ENCODE measurements around the gene FAM89B. TPM values are rescaled to one million over a fixed set of nuclear protein-coding genes. Genes with fewer than 3 reads are reported as not detected.
A peak's percentile ranks its signal among the peaks of the same experiment; 100 is the strongest.

Gene FAM89B
- total and polyA plus RNA-seq, 7 donors = 34.0 to 96.7 (median 63.3) TPM

DNA sequence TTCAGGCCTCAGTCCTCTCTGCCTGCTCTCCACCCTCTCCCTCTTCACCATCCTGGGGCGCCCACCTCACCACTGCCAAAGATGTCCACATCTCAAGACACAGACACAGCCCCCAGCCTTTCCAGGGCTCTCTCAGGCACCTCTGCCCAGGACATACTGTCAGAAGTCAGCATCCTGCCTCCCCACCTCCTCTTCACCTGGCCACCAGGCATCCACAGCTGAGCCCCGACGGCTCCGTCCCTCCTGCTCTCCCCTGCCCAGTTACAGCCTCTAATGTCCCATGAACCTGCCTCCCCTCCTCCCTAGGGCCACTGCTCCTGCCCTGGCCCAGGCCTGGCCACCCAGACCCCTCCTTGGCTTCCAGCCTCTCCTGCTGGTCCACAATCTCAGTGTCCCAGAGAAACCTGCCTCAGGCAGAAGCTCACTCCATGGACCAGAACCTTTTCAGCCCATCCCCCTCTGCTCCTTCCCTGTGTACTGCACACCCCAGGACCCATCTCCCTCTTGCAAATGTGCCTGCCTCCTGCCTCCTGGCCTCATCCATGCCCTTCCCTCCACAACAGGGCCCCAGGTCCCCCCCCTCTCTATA is 17.4 kb upstream of the FAM89B start:
- H3K27me3 ChIP-seq = no peaks in the 10 kb centered on the region

DNA sequence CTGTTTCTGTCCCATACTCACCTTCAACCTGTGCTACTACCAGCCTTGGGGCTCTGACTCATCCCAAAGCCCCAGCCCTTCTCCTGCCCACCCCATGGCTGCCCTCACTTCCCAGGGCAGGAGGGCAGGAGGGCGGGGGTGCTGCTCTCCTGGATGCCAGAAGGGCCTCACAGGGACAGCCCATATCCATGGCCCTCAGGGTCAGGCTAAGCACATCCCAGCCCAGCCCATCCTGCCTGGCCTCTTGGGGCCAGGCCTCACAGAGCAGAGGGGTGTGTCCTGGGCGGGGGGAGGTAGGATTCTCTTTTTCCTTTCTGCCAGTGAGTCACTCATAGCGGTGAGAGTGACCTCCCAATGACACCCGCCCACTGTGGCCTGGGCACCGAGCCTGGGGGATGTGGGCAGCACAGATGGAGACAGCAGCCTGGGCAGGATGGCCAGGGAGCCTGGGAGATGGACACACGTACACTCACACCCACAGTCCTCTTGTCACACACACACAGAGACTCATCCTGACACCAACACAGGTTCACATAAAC is 16.6 kb upstream of the FAM89B start:
- H3K27me3 ChIP-seq = no peaks in the 10 kb centered on the region
- no peaks in the 10 kb centered on the region for H3K9me3 ChIP-seq
- DNase-seq = peak; percentile 78
- no peak overlapping the region for H3K4me3 ChIP-seq
- intact Hi-C loops (cut with DNase I) = loop anchor here (2.0 kb wide), 1 partner anchor 15 kb away; no protein-coding TSS in a partner anchor
- peaks cover 10 to 32% (median 14%) of the 10 kb centered on the region in 4 donors for H3K36me3 ChIP-seq
- 47 to 61% methylated on average over 6 of the region's 6 CpGs for WGBS, 2 donors
- no peak for TF ChIP-seq POLR2AphosphoS5 (IDR thresholded peaks at IDR 0.05)
- TF ChIP-seq EP300 (IDR thresholded peaks at IDR 0.05) = no peak
- TF ChIP-seq, protein P1, sequence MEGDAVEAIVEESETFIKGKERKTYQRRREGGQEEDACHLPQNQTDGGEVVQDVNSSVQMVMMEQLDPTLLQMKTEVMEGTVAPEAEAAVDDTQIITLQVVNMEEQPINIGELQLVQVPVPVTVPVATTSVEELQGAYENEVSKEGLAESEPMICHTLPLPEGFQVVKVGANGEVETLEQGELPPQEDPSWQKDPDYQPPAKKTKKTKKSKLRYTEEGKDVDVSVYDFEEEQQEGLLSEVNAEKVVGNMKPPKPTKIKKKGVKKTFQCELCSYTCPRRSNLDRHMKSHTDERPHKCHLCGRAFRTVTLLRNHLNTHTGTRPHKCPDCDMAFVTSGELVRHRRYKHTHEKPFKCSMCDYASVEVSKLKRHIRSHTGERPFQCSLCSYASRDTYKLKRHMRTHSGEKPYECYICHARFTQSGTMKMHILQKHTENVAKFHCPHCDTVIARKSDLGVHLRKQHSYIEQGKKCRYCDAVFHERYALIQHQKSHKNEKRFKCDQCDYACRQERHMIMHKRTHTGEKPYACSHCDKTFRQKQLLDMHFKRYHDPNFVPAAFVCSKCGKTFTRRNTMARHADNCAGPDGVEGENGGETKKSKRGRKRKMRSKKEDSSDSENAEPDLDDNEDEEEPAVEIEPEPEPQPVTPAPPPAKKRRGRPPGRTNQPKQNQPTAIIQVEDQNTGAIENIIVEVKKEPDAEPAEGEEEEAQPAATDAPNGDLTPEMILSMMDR (IDR thresholded peaks at IDR 0.05) = no peak
- no peak for TF ChIP-seq POLR2A (IDR thresholded peaks at IDR 0.05)
- H3K4me1 ChIP-seq = peaks cover 0 to 73% (median 61%) of the 10 kb centered on the region in 4 donors
- peak overlapping the region; percentile 96 to 99 (median 98) for H3K27ac ChIP-seq

More for the DNA sequence above, 17.4 kb upstream of the FAM89B start:
- intact Hi-C loops (cut with DNase I) = no loop called here
- Histone ChIP-seq H3K36me3 (peaks cover 11 to 33% (median 16%) of the 10 kb centered on the region in 4 donors), H3K9me3 (no peaks in the 10 kb centered on the region), H3K4me3 (no peak overlapping the region), H3K27ac (peak overlapping the region; percentile 96 to 99 (median 98)), H3K4me1 (peaks cover 0 to 65% (median 52%) of the 10 kb centered on the region in 4 donors)
- no peak for TF ChIP-seq EP300 (IDR thresholded peaks at IDR 0.05)
- no peak for TF ChIP-seq POLR2A (IDR thresholded peaks at IDR 0.05)
- no peak for TF ChIP-seq POLR2AphosphoS5 (IDR thresholded peaks at IDR 0.05)
- TF ChIP-seq, protein P1 (IDR thresholded peaks at IDR 0.05) = no peak
- DNase-seq = no peak
- WGBS, 2 donors = 80 to 86% methylated on average over 4 of the region's 4 CpGs

DNA sequence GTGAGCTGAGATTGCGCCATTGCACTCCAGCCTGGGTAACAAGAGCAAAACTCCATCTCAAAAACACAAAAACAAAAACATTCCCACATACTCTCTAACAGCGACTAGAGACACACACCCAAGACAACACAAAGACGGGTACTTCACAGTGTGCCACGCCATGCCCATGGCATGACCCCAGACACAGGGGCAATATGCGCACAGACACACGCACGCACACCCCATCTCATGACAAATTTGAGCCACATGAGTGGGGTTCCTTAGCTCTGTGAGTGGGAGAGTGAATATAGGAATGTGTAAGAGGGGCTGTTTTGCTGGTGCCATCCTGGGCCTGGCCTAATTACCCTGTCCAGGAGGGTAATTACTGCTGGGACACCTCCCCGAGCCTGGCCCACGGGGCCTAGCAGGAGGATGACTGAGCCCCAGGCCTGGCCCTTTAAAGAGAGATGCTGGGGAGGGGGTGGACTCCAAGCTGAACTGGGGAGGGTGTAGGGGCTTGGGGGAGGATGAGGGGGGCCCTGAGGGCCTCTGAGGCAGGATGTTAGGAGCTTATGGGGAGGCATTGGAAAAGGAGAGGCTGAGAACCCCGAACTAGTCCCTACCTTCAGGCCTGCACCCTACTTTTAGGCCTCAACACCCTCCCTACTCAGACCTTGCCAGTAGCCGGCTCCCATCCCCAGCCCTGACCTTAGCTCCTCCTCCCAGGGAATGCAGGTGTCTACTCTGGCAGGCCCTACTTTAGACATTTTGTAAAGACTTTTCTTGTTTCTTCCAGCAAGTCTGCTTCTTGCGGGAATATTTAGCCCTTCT is 15.7 kb upstream of the FAM89B start:
- no peaks in the 10 kb centered on the region for H3K9me3 ChIP-seq
- TF ChIP-seq POLR2A (IDR thresholded peaks at IDR 0.05) (no peak), EP300 (IDR thresholded peaks at IDR 0.05) (no peak), POLR2AphosphoS5 (IDR thresholded peaks at IDR 0.05) (no peak)
- TF ChIP-seq, protein P1 (IDR thresholded peaks at IDR 0.05) = no peak
- no peaks in the 10 kb centered on the region for H3K27me3 ChIP-seq
- WGBS, 2 donors = 82 to 85% methylated on average over 12 of the region's 12 CpGs
- intact Hi-C loops (cut with DNase I) = loop anchor here (2.0 kb wide), 1 partner anchor 16 kb away; no protein-coding TSS in a partner anchor
- H3K27ac ChIP-seq = peak overlapping the region; percentile 96 to 99 (median 98)
- peaks cover 2 to 23% (median 6%) of the 10 kb centered on the region in 4 donors for H3K36me3 ChIP-seq
- peak overlapping the region; percentile 55 to 85 (median 72) for H3K4me3 ChIP-seq
- DNase-seq = peak; percentile 70
- peaks cover 0 to 80% (median 67%) of the 10 kb centered on the region in 4 donors for H3K4me1 ChIP-seq

DNA sequence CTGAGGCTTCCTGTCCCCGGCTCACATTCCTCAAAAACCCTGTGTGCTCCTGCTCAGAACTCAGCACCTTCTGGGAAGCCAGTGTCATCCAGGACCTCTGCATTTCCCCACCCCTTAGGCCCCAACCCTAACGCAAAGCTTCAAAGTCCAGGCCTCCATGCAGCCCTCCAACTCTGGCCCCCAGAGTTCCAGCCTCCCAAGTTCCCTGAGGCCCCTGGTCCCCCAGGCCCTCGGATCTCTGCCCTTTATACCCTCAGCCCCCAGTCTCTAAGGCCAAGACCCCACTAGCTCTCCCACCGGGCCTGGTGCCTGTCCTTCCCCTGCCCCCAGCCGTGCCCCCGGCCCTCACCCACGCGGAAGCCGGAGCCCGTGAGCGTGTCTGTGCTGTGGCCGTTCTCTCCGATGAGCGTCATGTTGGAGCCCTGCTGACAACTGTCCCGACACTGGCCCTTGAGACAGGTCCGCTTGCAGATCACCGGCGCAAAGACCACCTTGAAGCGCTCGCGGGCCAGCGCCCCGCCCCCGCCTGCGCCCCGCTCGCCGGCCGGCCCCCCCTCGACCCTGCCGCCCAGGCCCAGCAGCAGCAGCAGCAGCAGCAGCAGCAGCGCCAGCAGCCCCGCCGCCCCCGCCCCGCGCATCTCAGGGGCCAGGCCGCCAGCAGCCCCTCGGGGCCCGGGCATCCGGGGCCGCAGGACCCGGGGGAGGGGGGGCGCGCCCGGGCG is 14.9 kb upstream of the FAM89B start:
- H3K4me3 ChIP-seq = peak overlapping the region; percentile 55 to 85 (median 72)
- no peaks in the 10 kb centered on the region for H3K9me3 ChIP-seq
- peak; percentile 70 for DNase-seq
- no peaks in the 10 kb centered on the region for H3K27me3 ChIP-seq
- 6 to 12% methylated on average over 47 of the region's 47 CpGs for WGBS, 2 donors
- peaks cover 0 to 15% (median 5%) of the 10 kb centered on the region in 4 donors for H3K36me3 ChIP-seq
- peaks cover 0 to 72% (median 67%) of the 10 kb centered on the region in 4 donors for H3K4me1 ChIP-seq
- TF ChIP-seq POLR2AphosphoS5 (IDR thresholded peaks at IDR 0.05) (no peak), POLR2A (IDR thresholded peaks at IDR 0.05) (no peak), EP300 (IDR thresholded peaks at IDR 0.05) (no peak)
- TF ChIP-seq, protein P1 (IDR thresholded peaks at IDR 0.05) = no peak
- intact Hi-C loops (cut with DNase I) = loop anchor here (2.0 kb wide), 2 partner anchors 15 to 17 kb away; partner anchors contain the start of gene FAM89B
- peak overlapping the region; percentile 96 to 99 (median 98) for H3K27ac ChIP-seq

Data from sigmoid colon (tissue), 7 donors.